GM18502 (cell line): Measurements from ENCODE around the gene TEX51.

Experiments
- ATAC-seq: cut with Tn5 transposase; IDR thresholded peaks from one replicate; pipeline ENCODE4 v1.9.1; 2021; ENCODE audit warnings: mild to moderate bottlenecking; ENCODE audit not compliant: unreplicated experiment, poor library complexity

TEX51 gene

GRCh38 chr2:126911111-126911796, 12.6 kb downstream of the TEX51 start:
- ATAC-seq: no peak

- no peak for ATAC-seq
These were observed 13.5 kb downstream of the TEX51 start for GRCh38 chr2:126912201-126912600.

- ATAC-seq: no peak
These were observed 14.6 kb downstream of the TEX51 start for GRCh38 chr2:126913329-126913728.

GRCh38 chr2:126913881-126914615, 15.4 kb downstream of the TEX51 start:
- ATAC-seq: no peak

GRCh38 chr2:126914811-126915500, 16.3 kb downstream of the TEX51 start:
- ATAC-seq: no peak

- no peak for ATAC-seq
These were observed 17.2 kb downstream of the TEX51 start for GRCh38 chr2:126915903-126916302.

- no peak for ATAC-seq
These were observed 18.1 kb downstream of the TEX51 start for GRCh38 chr2:126916744-126917143.

- no peak for ATAC-seq
These were observed 22.4 kb downstream of the TEX51 start for GRCh38 chr2:126921066-126921465.

GRCh38 chr2:126930970-126931590, 32.4 kb downstream of the TEX51 start:
- no peak for ATAC-seq

GRCh38 chr2:126932529-126932928, 33.8 kb downstream of the TEX51 start:
- no peak for ATAC-seq

GRCh38 chr2:126932966-126933710, 34.4 kb downstream of the TEX51 start:
- ATAC-seq: no peak

GRCh38 chr2:126933711-126934091, 35.0 kb downstream of the TEX51 start:
- no peak for ATAC-seq

GRCh38 chr2:126934809-126935208, 36.1 kb downstream of the TEX51 start:
- ATAC-seq: no peak

GRCh38 chr2:126935774-126936173, 37.1 kb downstream of the TEX51 start:
- no peak for ATAC-seq

- no peak for ATAC-seq
These were observed 37.6 kb downstream of the TEX51 start for GRCh38 chr2:126936219-126936723.

GRCh38 chr2:126940331-126940730, 41.6 kb downstream of the TEX51 start:
- ATAC-seq: no peak

GRCh38 chr2:126942427-126943203, 43.9 kb downstream of the TEX51 start:
- ATAC-seq: no peak

- ATAC-seq: no peak
These were observed 45.1 kb downstream of the TEX51 start for GRCh38 chr2:126943612-126944348.

GRCh38 chr2:126945118-126945517, 46.4 kb downstream of the TEX51 start:
- no peak for ATAC-seq
